ENCODE data around the gene IGFLR1.

GRCh38 chr19:35710784-35711723 is 31.2 kb downstream of the IGFLR1 start:
- no peak for TF ChIP-seq CTCF (IDR thresholded peaks at IDR 0.05)
- no peak for TF ChIP-seq RELA (CRISPR knock-in tag; IDR thresholded peaks at IDR 0.05; ENCODE audit: borderline replicate concordance)
- no peak for TF ChIP-seq ZNF263 (CRISPR knock-in tag; IDR thresholded peaks at IDR 0.05; ENCODE audit: low read depth)
- no peak for TF ChIP-seq STAT6 (CRISPR knock-in tag; conservative IDR thresholded peaks at IDR 0.05; ENCODE audit: low read depth)
- no peak for TF ChIP-seq SMAD4 (CRISPR knock-in tag; IDR thresholded peaks at IDR 0.05)
- TF ChIP-seq NR1H2 (CRISPR knock-in tag; IDR thresholded peaks at IDR 0.05), result no peak
- no peak for TF ChIP-seq NR3C1 (CRISPR knock-in tag; conservative IDR thresholded peaks at IDR 0.05; ENCODE audit: low read depth)
- no peak for TF ChIP-seq ATF3 (CRISPR knock-in tag; conservative IDR thresholded peaks at IDR 0.05)
- TF ChIP-seq NFYB (CRISPR knock-in tag; conservative IDR thresholded peaks at IDR 0.05; ENCODE audit: low read depth), result no peak
- TF ChIP-seq MAX (CRISPR knock-in tag; IDR thresholded peaks at IDR 0.05), result no peak
